GM20000 (cell line): Measurements from ENCODE around the gene CBY2.
"Not testable (repeated sequence)": the region's sequence is repeated elsewhere in the genome, so short reads cannot be mapped to it uniquely, and the experiment has no call there.

Source experiments
- DNase-seq: peaks from one replicate; pipeline ENCODE4 v3.0.0; 2012; ENCODE audit warnings: low spot score
- CTCF ChIP-seq: IDR thresholded peaks from 2 replicates; pipeline ENCODE4 v1.5.1; 2012; ENCODE audit warnings: mild to moderate bottlenecking, control low read depth; ENCODE audit errors: extremely low read depth, missing control alignments

The CBY2 gene

DNA sequence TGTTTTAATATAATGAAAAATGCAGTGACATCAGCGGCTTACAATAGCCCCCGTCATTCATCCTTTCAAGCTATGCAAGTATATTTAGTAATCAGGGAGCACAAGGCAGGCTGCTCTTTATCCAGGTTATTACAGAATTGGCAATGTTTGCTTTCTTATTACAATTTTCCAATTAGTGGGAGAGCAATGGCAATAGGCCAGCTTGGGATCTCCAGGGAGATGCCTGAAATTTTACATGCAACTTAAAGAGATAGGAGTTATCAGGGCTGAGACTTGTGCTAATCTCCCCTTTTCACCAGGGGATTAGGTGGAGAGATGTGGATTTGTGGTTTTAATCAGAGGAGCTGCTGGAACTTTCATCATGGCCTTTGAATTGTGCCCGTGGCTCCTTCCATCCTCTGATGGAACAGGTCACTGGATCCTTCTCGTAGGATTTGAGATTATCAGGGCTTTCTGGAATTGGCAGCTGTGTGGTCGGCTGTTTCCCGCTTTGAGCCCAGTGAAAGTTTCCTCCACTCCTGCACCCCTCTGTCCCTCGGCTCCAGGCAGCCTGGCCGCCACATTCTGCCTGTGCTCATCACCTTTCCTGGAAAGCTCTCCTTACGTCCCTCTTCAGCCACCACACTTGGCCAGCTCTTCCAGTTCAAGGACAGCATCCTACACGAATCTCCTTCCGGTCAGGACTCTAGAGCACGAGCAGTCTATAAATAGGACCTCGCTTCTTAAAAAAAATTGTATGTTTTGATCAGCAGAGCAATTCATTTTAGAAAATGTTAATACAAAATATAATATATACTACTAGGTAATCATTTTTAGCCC, 47.0 kb downstream of the CBY2 start:
- no peak for TF ChIP-seq CTCF
- no peak for DNase-seq

GRCh38 chr13:45750566-45750965, 48.4 kb downstream of the CBY2 start:
- DNase-seq, result no peak
- no peak for TF ChIP-seq CTCF

DNA sequence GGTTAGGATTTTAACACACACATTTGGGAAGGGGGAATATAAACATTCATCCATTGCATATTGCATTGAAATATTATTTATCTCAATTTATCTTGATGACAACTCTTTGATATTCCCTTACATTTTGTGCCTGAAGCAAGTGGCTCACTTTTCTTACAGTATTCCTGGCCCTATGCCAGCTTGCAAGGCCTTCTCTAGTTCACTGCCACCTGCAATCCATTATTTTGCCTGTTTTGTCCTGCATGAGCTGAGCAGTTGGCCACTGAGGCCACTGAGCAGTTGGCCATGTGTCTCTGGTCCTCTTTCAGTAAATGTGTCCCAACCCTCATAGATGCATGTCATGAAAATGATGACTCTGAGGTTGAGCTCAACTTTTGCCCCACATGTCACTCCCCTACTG, 49.8 kb downstream of the CBY2 start:
- no peak for DNase-seq
- no peak for TF ChIP-seq CTCF

DNA sequence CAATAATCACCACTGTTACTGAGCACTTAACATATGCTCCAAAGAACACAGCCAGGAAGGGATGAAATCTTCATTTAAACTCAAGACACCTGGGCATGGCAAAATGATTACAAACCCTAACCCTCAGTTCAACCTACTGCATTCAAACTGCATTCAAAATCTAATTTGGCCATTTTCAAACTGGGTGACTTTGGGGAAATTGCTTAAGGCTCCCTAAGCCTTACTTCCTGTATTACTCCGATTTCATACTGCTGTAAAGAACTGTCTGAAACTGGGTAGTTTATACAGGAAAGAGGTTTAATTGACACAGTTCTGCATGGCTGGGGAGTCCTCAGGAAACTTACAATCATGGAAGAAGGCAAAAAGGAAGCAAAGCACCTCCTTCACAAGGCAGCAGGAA, 50.4 kb downstream of the CBY2 start:
- no peak for TF ChIP-seq CTCF
- DNase-seq, result no peak

DNA sequence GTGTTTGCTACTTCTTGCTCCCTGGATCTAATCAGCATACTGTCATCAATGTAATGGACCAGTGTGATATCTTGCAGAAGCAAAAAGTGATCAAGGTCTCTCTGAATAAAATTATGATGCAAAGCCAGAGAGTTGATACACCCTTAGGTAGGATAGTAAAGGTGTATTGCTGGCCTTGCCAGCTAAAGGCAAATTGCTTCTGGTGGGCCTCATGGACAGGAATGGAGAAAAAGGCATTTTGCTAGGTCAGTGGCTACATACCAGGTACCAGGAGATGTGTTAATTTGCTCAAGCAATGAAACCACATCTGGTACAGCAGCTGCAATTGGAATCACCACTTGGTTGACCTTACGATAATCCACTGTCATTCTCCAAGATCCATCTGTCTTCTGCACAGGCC, 54.4 kb downstream of the CBY2 start:
- not testable (repeated sequence) for DNase-seq

DNA sequence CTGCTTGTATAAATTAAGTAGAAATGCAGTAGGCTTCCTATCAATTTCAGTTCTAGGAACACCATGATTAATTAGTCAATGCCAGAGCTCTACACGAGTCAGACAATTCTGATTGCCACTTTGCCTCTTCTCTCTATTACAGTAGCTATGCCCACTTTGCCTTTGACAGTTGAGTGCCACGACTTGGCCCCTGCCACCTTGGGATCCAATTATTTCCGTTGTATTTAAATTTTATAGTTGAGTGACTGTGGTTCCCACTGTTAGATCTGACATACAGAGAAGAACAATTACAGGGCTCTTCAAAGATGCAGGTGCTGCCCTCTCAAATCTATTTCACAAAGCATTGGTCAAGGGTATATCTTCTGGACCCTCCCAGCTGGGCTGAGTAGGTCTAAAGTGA, 55.5 kb downstream of the CBY2 start:
- not testable (repeated sequence) for DNase-seq

GRCh38 chr13:45763419-45763818, 61.3 kb downstream of the CBY2 start:
- no peak for TF ChIP-seq CTCF
- DNase-seq, result no peak
